SU-DHL-6 (cell line): Measurements from ENCODE around the gene RNASE8.
A peak's percentile ranks its signal among the peaks of the same experiment; 100 is the strongest.
"Not testable (repeated sequence)": the region's sequence is repeated elsewhere in the genome, so short reads cannot be mapped to it uniquely, and the experiment has no call there.

Source experiments
- H2AFZ ChIP-seq: fragments of 200-600 bp; sonication (generic); 2 replicates; pipeline ENCODE4 v1.6.1; 2014; ENCODE audit warnings: low read depth, mild to moderate bottlenecking, moderate library complexity, mixed read lengths, antibody characterized with exemption, low read length; ENCODE audit not compliant: severe bottlenecking
- H3F3A ChIP-seq: fragments of 200-600 bp; shearing (Covaris generic); 2 replicates; pipeline ENCODE4 v1.6.0; 2016; ENCODE audit warnings: antibody characterized with exemption, mild to moderate bottlenecking; ENCODE audit not compliant: insufficient read depth
- H3K27ac ChIP-seq: fragments of 200-600 bp; sonication (generic); 2 replicates; pipeline ENCODE4 v1.5.1; 2016; ENCODE audit warnings: low read depth, mild to moderate bottlenecking, low read length, moderate library complexity, mixed read lengths
- H3K27me3 ChIP-seq: fragments of 200-600 bp; sonication (generic), shearing (Covaris generic); 2 replicates; pipeline ENCODE4 v1.6.0; 2014; ENCODE audit warnings: mild to moderate bottlenecking, low read length
- H3K36me3 ChIP-seq: fragments of 200-600 bp; sonication (generic); 2 replicates; pipeline ENCODE4 v1.6.1; 2014; ENCODE audit warnings: mild to moderate bottlenecking, low read length, mixed read lengths
- H3K4me2 ChIP-seq: fragments of 300-600, 200-600 bp; shearing (Covaris generic), sonication (generic); 2 replicates; pipeline ENCODE4 v1.6.0; 2014; ENCODE audit warnings: low read length, low read depth, mild to moderate bottlenecking; ENCODE audit not compliant: poor library complexity, severe bottlenecking
- H3K4me3 ChIP-seq: fragments of 200-600 bp; sonication (generic); 2 replicates; pipeline ENCODE4 v1.5.1; 2014; ENCODE audit warnings: antibody characterized with exemption, low read length, mild to moderate bottlenecking, mixed read lengths; ENCODE audit not compliant: insufficient read depth, poor library complexity, severe bottlenecking
- H3K79me2 ChIP-seq: fragments of 200-600 bp; sonication (generic); 2 replicates; pipeline ENCODE4 v1.6.1; 2014; ENCODE audit warnings: mild to moderate bottlenecking, low read length, moderate library complexity; ENCODE audit not compliant: insufficient read depth
- H3K9ac ChIP-seq: fragments of 200-600 bp; sonication (generic); 2 replicates; pipeline ENCODE4 v1.7.0; 2014; ENCODE audit warnings: mild to moderate bottlenecking, low read length
- H3K9me2 ChIP-seq: fragments of 200-600 bp; sonication (generic); replicated peaks from 2 replicates; pipeline ENCODE4 v1.6.1; 2014; ENCODE audit warnings: low read length; ENCODE audit not compliant: insufficient read depth
- H3K9me3 ChIP-seq: fragments of 200-600 bp; sonication (generic); 2 replicates; pipeline ENCODE4 v1.6.1; 2014; ENCODE audit warnings: low read length, mixed read lengths; ENCODE audit not compliant: insufficient read depth
- H4K20me1 ChIP-seq: fragments of 200-600 bp; sonication (generic); 2 replicates; pipeline ENCODE4 v1.6.1; 2014; ENCODE audit warnings: low read depth, mild to moderate bottlenecking, antibody characterized with exemption, low read length, moderate library complexity, mixed read lengths
- EZH2phosphoT487 ChIP-seq: fragments of 200-600 bp; sonication (generic), shearing (Covaris generic); conservative IDR thresholded peaks from 2 replicates; pipeline ENCODE4 v1.6.1; 2018; ENCODE audit warnings: mild to moderate bottlenecking, antibody characterized with exemption, low read length, moderate library complexity, mixed read lengths
- TF ChIP-seq, protein P1 (sequence below): fragments of 200-600 bp; sonication (generic); IDR thresholded peaks from one replicate; pipeline ENCODE4 v1.5.1; 2017; ENCODE audit warnings: antibody characterized with exemption, mild to moderate bottlenecking, low read length, moderate library complexity; ENCODE audit not compliant: insufficient read depth, poor library complexity, severe bottlenecking

Gene RNASE8

DNA sequence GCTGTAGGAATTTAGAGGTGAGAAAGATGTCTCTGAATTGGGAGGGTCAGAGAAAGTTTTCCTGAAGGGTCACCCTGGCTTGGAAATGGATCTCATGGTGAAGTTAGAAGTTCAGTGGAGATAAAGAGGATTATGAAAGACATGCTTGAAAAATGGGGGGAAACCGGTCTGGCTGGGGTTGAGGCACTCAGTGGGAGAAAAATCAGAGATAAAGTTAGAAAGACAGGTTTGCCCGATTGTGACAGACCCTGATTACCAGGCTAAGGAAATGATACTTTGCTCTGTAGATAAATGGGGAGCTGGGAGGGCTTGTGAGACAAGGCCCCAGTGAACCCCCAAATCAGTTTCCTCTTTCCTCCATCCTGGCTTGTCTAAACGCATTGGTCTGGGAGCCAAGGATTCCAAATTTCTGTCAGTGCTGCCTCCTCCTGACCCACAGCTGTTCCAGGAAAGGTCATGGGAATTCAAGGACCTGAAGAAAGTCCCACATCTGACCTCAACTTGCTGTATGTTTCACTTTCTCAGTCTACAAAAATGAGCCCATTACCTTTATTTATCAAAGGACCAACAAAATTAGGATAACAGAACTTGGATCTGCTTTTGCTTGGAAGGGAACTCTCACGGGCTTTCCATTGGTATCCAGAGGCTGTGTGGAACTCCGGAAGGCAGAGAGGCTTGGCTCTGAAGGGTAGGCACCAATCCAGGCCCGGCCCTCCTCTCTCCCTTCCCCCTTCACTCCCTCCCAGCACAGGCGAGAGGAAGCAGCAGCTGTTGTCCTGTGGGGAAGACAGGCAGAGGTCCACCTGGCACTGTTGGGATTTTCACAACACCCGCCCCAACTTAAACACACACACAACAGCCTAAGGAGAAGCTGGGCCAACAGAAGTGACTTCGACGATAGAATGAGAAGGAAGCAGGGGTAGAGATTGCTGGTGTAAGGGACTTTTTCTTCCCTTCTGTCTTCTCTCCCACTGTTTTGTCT lies 18.9 kb upstream of the RNASE8 start:
- Histone ChIP-seq H3K36me3 (no peaks in the 10 kb centered on the region), H3K4me3 (no peak overlapping the region), H3K9ac (no peak overlapping the region), H3K4me2 (no peak overlapping the region), H3K27ac (no peak overlapping the region), H3K27me3 (no peaks in the 10 kb centered on the region), H3F3A (no peaks in the 10 kb centered on the region), H4K20me1 (no peaks in the 10 kb centered on the region), H3K9me3 (no peaks in the 10 kb centered on the region), H3K9me2 (no peaks in the 10 kb centered on the region), H2AFZ (no peak overlapping the region), H3K79me2 (no peaks in the 10 kb centered on the region)
- TF ChIP-seq EZH2phosphoT487: no peak
- TF ChIP-seq, protein P1, sequence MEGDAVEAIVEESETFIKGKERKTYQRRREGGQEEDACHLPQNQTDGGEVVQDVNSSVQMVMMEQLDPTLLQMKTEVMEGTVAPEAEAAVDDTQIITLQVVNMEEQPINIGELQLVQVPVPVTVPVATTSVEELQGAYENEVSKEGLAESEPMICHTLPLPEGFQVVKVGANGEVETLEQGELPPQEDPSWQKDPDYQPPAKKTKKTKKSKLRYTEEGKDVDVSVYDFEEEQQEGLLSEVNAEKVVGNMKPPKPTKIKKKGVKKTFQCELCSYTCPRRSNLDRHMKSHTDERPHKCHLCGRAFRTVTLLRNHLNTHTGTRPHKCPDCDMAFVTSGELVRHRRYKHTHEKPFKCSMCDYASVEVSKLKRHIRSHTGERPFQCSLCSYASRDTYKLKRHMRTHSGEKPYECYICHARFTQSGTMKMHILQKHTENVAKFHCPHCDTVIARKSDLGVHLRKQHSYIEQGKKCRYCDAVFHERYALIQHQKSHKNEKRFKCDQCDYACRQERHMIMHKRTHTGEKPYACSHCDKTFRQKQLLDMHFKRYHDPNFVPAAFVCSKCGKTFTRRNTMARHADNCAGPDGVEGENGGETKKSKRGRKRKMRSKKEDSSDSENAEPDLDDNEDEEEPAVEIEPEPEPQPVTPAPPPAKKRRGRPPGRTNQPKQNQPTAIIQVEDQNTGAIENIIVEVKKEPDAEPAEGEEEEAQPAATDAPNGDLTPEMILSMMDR: no peak

DNA sequence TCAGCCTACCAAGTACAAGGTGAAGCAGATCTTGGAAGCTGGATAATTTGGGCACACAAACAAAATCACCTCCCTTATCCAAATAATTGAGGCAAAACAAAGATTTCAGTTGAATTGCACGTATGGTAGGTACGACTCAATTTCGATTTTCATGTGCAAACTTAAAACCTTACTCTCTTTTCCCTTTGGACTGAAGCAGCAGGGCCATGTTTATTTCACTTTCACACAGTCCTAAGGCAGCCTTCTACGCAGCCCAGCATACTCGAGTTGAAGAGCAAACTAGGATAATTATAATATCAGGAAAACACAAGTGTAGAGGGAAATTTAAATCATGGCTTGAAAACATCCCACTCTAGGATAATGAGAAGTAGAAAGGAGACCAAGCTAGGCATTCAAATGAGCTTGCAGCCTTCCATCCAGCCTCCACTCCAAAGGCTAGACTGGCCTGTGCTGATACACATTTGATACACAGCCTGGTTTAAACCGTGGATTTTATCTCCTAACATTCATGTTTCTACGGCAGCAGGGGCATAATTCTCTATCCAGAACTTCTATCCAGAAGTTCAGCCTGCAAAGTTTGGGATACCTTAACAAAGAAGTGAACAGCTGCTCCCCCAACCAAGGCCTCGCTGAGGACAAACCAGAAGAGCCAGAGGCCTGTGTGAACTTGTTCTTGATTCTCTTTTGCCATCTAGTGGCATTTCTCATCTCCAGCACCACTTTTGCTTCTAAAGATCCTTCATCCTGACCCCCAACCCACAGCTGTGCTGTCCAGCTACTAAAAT lies 17.8 kb upstream of the RNASE8 start:
- Histone ChIP-seq H3F3A (no peaks in the 10 kb centered on the region), H3K4me2 (no peak overlapping the region), H2AFZ (no peak overlapping the region)

DNA sequence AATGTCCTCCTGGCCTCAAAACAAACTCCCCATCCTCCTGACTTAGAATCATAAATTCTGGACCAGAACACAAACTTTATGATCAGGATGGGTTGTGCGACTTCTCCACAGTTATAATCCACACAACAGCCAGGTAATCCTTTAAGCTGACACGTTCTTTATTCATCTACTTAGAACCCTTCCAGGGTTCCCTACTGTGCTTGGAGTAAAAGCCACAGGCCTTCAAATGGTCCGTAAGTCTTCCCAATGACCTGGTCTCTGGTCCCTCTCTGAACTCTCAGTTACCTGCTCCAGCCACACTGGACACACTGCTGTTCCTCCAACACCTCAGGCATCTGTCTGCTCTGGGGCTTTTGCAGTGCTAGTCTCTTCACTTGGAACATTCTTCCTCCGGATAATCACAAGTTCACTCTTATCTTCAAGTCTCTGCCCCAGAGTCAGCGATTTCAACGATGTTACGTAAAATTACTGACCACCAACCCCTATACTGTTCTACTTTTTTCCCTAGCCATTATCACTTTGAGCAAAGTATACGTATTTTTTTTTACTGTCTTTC lies 17.2 kb upstream of the RNASE8 start:
- Histone ChIP-seq H3K27ac (no peak overlapping the region), H3K4me2 (no peak overlapping the region)
- no peak for TF ChIP-seq EZH2phosphoT487
- TF ChIP-seq, protein P1: peak; percentile 6

More for the DNA sequence above, 17.8 kb upstream of the RNASE8 start:
- no peaks in the 10 kb centered on the region for H3K79me2 ChIP-seq
- no peaks in the 10 kb centered on the region for H3K27me3 ChIP-seq
- H3K9me3 ChIP-seq: no peaks in the 10 kb centered on the region
- no peaks in the 10 kb centered on the region for H4K20me1 ChIP-seq
- no peaks in the 10 kb centered on the region for H3K36me3 ChIP-seq
- no peak overlapping the region for H3K27ac ChIP-seq
- H3K9me2 ChIP-seq: no peaks in the 10 kb centered on the region
- no peak overlapping the region for H3K9ac ChIP-seq
- TF ChIP-seq EZH2phosphoT487: no peak
- TF ChIP-seq, protein P1: peak; percentile 10
- no peak overlapping the region for H3K4me3 ChIP-seq

DNA sequence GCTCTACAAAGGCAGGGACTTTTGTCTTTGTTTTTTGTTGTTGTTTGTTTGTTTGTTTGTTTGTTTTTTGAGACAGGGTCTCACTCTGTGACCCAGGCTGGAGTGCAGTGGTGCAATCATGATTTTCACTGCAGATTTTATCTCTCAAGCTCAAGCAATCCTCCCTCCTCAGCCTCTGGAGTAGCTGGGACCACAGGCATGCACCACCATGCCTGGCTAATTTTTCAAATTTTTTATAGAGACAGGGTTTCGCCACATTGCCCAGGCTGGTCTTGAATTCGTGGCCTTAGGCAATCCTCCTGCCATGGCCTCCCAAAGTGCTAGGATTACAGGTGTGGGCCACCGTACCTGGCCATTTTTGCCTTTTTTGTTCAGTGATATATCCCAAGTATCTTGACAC lies 16.7 kb upstream of the RNASE8 start:
- H3K4me3 ChIP-seq, H4K20me1 ChIP-seq, H3K79me2 ChIP-seq, H3K36me3 ChIP-seq, H2AFZ ChIP-seq, H3F3A ChIP-seq, H3K27ac ChIP-seq, H3K9me2 ChIP-seq, H3K4me2 ChIP-seq, H3K27me3 ChIP-seq, H3K9ac ChIP-seq, H3K9me3 ChIP-seq: not testable (repeated sequence)

More for the DNA sequence above, 17.2 kb upstream of the RNASE8 start:
- Histone ChIP-seq H3K9me2 (no peaks in the 10 kb centered on the region), H3K9me3 (no peaks in the 10 kb centered on the region), H2AFZ (no peak overlapping the region), H4K20me1 (no peaks in the 10 kb centered on the region), H3F3A (no peaks in the 10 kb centered on the region), H3K79me2 (no peaks in the 10 kb centered on the region), H3K36me3 (no peaks in the 10 kb centered on the region), H3K4me3 (no peak overlapping the region), H3K9ac (no peak overlapping the region), H3K27me3 (no peaks in the 10 kb centered on the region)
